IPS-NIHi7 (cell line): ENCODE data around the gene NEMF.
"Not testable (repeated sequence)": the region's sequence is repeated elsewhere in the genome, so short reads cannot be mapped to it uniquely, and the experiment has no call there.

Source experiments
- DNase-seq: peaks from one replicate; pipeline ENCODE4 v3.0.0; 2012; ENCODE audit warnings: mixed read lengths; ENCODE audit errors: extremely low spot score

The NEMF gene

GRCh38 chr14:49880267-49881064 lies 27.9 kb upstream of the NEMF start:
- DNase-seq = no peak

- DNase-seq = peak; percentile 72
Observed at GRCh38 chr14:49879646-49880204, 27.1 kb upstream of the NEMF start.

GRCh38 chr14:49876563-49877127 lies 24.1 kb upstream of the NEMF start:
- DNase-seq = no peak

- no peak for DNase-seq
Observed at GRCh38 chr14:49875640-49876198, 23.1 kb upstream of the NEMF start.

- DNase-seq = not testable (repeated sequence)
Observed at GRCh38 chr14:49873548-49873947, 21.0 kb upstream of the NEMF start.

GRCh38 chr14:49870908-49871307 lies 18.3 kb upstream of the NEMF start:
- DNase-seq = no peak

- DNase-seq = no peak
Observed at GRCh38 chr14:49868720-49869114, 16.1 kb upstream of the NEMF start.

- DNase-seq = peak; percentile 96
Observed at GRCh38 chr14:49867831-49868719, 15.5 kb upstream of the NEMF start.

GRCh38 chr14:49865431-49865859 lies 12.9 kb upstream of the NEMF start:
- no peak for DNase-seq

- no peak for DNase-seq
Observed at GRCh38 chr14:49863487-49864281, 11.1 kb upstream of the NEMF start.

GRCh38 chr14:49862089-49862673 lies 9.6 kb upstream of the NEMF start:
- DNase-seq = peak; percentile 39

- DNase-seq = peak; percentile 59
Observed at GRCh38 chr14:49861699-49862088, 9.1 kb upstream of the NEMF start.

- DNase-seq = no peak
Observed at GRCh38 chr14:49860988-49861698, 8.6 kb upstream of the NEMF start.

- no peak for DNase-seq
Observed at GRCh38 chr14:49858383-49858782, 5.8 kb upstream of the NEMF start.

GRCh38 chr14:49857427-49858003 lies 4.9 kb upstream of the NEMF start:
- no peak for DNase-seq

- DNase-seq = peak; percentile 68
Observed at GRCh38 chr14:49853572-49854375, 1.2 kb upstream of the NEMF start.

- DNase-seq = no peak
Observed at GRCh38 chr14:49853158-49853477, 530 bp upstream of the NEMF start.

- no peak for DNase-seq
Observed at GRCh38 chr14:49851813-49852212, 775 bp downstream of the NEMF start.
